Measurements from ENCODE around the gene WDR27.

WDR27 gene

DNA sequence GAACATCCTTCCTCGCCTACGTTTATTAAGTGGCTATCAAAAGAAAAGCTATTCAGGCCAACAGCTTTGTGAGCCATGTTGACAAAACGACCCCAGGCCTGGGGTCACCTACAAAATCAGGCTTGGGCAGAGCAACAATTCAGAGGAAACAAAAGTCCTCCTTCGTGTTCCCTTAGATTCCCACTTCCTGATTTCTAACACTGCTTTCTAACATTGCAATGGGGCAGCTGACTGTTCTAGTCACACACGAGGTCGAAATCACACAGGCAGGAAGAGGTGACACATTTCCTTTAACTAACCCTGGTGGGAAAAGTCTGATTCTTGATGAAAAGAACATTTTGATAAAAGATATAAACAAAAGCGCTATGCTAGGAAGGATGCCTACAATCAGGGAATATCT lies 31.9 kb downstream of the WDR27 start:
- TF ChIP-seq, protein P1, sequence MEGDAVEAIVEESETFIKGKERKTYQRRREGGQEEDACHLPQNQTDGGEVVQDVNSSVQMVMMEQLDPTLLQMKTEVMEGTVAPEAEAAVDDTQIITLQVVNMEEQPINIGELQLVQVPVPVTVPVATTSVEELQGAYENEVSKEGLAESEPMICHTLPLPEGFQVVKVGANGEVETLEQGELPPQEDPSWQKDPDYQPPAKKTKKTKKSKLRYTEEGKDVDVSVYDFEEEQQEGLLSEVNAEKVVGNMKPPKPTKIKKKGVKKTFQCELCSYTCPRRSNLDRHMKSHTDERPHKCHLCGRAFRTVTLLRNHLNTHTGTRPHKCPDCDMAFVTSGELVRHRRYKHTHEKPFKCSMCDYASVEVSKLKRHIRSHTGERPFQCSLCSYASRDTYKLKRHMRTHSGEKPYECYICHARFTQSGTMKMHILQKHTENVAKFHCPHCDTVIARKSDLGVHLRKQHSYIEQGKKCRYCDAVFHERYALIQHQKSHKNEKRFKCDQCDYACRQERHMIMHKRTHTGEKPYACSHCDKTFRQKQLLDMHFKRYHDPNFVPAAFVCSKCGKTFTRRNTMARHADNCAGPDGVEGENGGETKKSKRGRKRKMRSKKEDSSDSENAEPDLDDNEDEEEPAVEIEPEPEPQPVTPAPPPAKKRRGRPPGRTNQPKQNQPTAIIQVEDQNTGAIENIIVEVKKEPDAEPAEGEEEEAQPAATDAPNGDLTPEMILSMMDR (conservative IDR thresholded peaks at IDR 0.05) = no peak
- no peak overlapping the region for H3K27ac ChIP-seq

DNA sequence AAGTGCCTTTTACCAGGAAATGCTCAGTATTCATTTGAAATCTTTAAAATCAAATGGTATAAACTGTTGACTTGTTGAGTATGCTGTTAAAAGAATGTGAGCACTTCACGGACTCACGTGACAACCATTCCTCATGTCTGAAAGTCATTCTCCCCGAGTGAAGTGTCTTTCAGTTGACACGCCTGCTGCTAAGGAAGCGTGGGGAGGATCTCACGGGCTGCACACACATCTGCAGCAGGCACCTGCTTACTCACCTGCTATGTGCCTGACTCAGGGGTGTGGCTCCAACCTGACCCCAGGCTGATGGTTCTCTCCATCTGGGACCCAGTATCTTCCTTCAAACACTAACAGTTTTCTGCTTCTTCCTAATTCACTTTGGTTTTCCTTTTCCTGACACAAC lies 32.7 kb downstream of the WDR27 start:
- TF ChIP-seq, protein P1 (conservative IDR thresholded peaks at IDR 0.05) = no peak
- H3K27ac ChIP-seq = no peak overlapping the region

DNA sequence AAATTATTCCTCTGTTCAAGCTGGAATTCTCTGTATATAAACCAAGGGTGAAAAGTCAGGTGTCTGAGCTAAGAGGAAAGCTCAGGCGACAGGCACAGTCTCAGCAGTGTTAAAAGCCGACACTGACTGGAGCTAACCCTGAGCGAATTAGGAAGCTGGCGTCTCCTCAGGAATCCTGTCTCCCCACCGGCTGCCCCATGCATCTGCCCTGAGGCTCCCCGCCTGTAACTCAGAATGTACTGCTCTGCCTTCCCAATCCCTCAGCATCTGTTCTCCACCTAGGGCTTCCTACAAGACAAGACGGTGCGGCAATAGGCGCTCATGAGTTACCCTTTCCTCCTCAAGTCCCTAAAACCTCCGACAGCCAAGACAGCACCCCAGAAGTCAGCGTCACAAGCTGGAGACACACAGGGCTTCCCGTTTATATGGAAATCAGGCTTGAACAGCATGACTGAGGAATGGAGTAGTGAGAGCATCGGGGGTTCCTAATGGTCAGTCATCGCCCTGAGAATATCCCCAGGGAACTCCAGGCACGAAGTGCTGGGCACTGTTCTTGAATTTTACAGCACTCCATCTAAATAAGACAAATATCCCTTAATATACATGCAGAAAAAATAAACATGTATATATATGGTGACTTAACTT lies 33.5 kb downstream of the WDR27 start:
- no peak overlapping the region for H3K27ac ChIP-seq
- TF ChIP-seq, protein P1 (conservative IDR thresholded peaks at IDR 0.05) = no peak

DNA sequence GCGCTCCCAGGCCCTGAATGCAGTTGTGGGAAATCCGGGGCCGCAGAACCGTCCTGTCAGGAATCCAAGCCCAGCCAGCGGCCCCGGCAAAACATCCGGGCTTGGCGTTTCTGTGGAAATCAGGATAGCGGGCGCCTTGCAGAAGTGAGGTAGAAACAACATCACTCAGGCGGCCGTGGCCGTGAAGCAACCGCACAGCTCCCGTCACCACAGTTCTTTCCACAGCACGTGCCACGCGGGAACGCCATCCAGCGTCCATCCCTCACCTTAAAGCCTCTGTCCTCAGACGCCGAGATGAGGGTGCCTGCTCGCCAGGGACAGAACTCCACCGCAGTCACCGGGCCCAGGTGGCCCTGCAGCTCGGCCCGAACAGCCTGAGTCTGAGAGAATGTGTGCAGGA lies 34.1 kb downstream of the WDR27 start:
- no peak overlapping the region for H3K27ac ChIP-seq

DNA sequence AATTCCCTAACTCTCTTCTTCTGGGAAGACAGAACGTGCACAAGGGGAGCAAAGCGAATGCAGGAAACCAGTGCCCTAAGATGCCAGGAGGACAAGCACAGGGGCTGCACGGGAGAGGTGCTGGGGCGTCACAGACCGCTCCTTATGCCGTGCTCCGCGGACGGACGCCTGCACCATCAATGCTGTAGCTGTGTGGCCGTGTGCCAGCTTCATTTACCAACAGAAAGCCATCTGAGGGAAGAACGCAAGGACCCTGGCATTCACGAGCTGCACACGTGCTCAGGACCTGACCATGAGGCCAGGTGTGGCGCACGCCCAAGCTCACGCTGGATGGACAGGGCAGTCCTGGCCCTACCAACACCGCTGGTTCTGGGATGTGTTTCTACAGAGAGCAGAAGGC lies 35.4 kb downstream of the WDR27 start:
- TF ChIP-seq, protein P1 (conservative IDR thresholded peaks at IDR 0.05) = no peak

More for the DNA sequence above, 34.1 kb downstream of the WDR27 start:
- TF ChIP-seq, protein P1 (conservative IDR thresholded peaks at IDR 0.05) = no peak

DNA sequence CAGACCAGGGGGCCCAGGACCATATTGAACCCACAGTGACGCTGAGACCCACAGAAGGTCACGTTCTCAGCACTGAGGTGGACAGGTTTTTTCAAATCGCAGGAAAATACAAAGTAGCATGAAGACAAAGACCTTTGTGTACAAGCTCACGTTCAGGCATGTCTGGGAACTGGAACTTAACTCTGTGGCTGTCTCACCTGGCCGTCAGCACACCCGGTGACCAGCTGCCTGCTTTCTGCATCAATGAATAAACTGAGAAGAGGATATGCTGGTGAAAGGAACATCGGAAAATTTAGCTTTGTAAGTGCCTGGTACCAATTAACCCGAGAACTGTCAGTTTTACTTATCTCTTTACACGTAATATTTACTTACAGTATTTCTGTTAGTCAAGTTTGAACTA lies 36.5 kb downstream of the WDR27 start:
- H3K27ac ChIP-seq = no peak overlapping the region
- TF ChIP-seq, protein P1 (conservative IDR thresholded peaks at IDR 0.05) = no peak

More for the DNA sequence above, 35.4 kb downstream of the WDR27 start:
- no peak overlapping the region for H3K27ac ChIP-seq

DNA sequence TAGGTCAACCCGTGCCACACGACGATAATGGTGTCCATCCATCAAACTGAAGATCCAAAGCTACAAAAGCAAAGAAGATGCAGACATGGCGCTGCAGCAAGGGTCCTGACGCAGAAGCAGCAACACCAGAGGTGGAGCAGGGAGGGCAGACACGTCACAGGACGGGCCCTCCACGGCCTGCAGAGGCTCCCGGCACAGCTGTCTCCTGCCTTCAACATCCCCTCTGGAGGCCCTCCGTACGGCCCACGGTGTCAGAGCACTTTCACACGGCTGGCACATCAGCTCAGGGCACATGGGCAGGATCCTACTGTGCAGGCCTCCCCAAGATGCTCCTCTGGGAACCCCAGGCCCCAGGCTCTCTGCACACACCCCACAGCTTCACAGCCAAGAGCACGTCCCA lies 37.6 kb downstream of the WDR27 start:
- no peak overlapping the region for H3K27ac ChIP-seq
- TF ChIP-seq, protein P1 (conservative IDR thresholded peaks at IDR 0.05) = no peak
